ENCODE data around the gene RANGAP1. TPM values are rescaled to one million over a fixed set of nuclear protein-coding genes. Genes with fewer than 3 reads are reported as not detected.

RANGAP1 gene
- total and polyA plus RNA-seq, 2 of the 8 experiments (the other 6 are each of a cell fraction or from before 2014, with no cell fraction given), result 121 to 171 TPM

GRCh38 chr22:41222846-41223507 is 63.0 kb downstream of the RANGAP1 start:
- Histone ChIP-seq H3K23ac (ENCODE audit: insufficient read length) (no peak overlapping the region), H2BK12ac (ENCODE audit: low read depth, low read length) (no peak overlapping the region), H2AFZ (ENCODE audit: low read length) (no peak overlapping the region), H2BK5ac (ENCODE audit: low read depth, low read length) (peak overlapping the region; percentile 24; the same call in 1 of the 2 replicates), H3K27me3 (replicated peaks in 1 of 4; ENCODE audit: control insufficient read depth in 3 of 4, extremely low read depth in 1 of 4, insufficient read depth in 3 of 4, low read length in 3 of 4) (no peaks in the 10 kb centered on the region), H3K4me1 (replicated peaks in 1 of 4; ENCODE audit: control insufficient read depth in 3 of 4, insufficient read depth in 4 of 4, low read length in 3 of 4) (peaks cover 0 to under 1% (median 0%) of the 10 kb centered on the region in 4 experiments; a peak in 1 of 7 replicates), H2BK120ac (replicated peaks; ENCODE audit: low read depth, low read length) (no peak overlapping the region), H3K4ac (replicated peaks; ENCODE audit: insufficient read length, low read depth, low read length) (no peak overlapping the region), H3K79me2 (ENCODE audit: control insufficient read depth in 1 of 2, insufficient read depth in 2 of 2, low read length in 2 of 2) (no peaks in the 10 kb centered on the region), H4K8ac (ENCODE audit: extremely low read depth, insufficient read depth, low read length) (no peak overlapping the region), H3K56ac (replicated peaks; ENCODE audit: insufficient read length, low read depth, low read length) (no peak overlapping the region), H3K79me1 (ENCODE audit: low read depth, low read length) (no peaks in the 10 kb centered on the region), H2AK5ac (ENCODE audit: low read depth, low read length) (no peak overlapping the region), H3K9ac (replicated peaks in 1 of 4; ENCODE audit: extremely low read depth in 1 of 4, low read depth in 3 of 4, low read length in 3 of 4) (no peak overlapping the region), H4K5ac (ENCODE audit: insufficient read length, low read depth, low read length) (no peak overlapping the region), H4K20me1 (replicated peaks in 1 of 2; ENCODE audit: control insufficient read depth in 1 of 2, insufficient read depth in 2 of 2, low read length in 2 of 2) (peaks cover 0 to 9% of the 10 kb centered on the region in 2 experiments), H3K23me2 (ENCODE audit: low read depth, low read length) (no peaks in the 10 kb centered on the region), H3K27ac (ENCODE audit: low read depth, low read length) (no peak overlapping the region), H3K4me2 (ENCODE audit: insufficient read depth in 1 of 2, low read depth in 2 of 2, low read length in 2 of 2) (no peak overlapping the region), H3K9me3 (ENCODE audit: insufficient read depth in 2 of 2, low read depth in 1 of 2, low read length in 1 of 2) (no peaks in the 10 kb centered on the region), H2BK15ac (ENCODE audit: low read length) (no peak overlapping the region), H3K18ac (ENCODE audit: extremely low read depth, low read length) (no peak overlapping the region), H3K36me3 (ENCODE audit: control insufficient read depth in 2 of 4, insufficient read depth in 4 of 4, low read length in 3 of 4) (peaks cover 13 to 36% (median 31%) of the 10 kb centered on the region in 4 experiments; a peak in 7 of 8 replicates), H3K14ac (ENCODE audit: insufficient read length) (no peak overlapping the region), H3K4me3 (ENCODE audit: extremely low read depth in 1 of 4, insufficient read depth in 2 of 4, low read depth in 3 of 4, low read length in 4 of 4) (no peak overlapping the region), H2BK20ac (ENCODE audit: low read length) (no peak overlapping the region), H4K91ac (replicated peaks; ENCODE audit: insufficient read length, low read length) (no peak overlapping the region)
- DNase-seq (ENCODE audit: low read depth in 1 of 2, low spot score in 2 of 2) (no peak), FAIRE-seq (no peak)
- CTCF ChIA-PET (ENCODE audit: partially characterized antibody), result interaction anchor here (0.6 to 1.0 kb wide), 2 partner anchors 23 to 36 kb away, joined by 3 to 4 read pairs; no protein-coding TSS in a partner anchor
- 93% methylated on average over 9 of the region's 9 CpGs; no CpG with 5 or more reads in 1 of the 2 experiments for WGBS, 2 experiments (ENCODE audit: extremely low coverage in 1 of 2, insufficient coverage in 1 of 2, insufficient read length in 1 of 2, insufficient replicate concordance in 2 of 2, low coverage in 1 of 2, low lambda C conversion rate in 2 of 2, missing lambda C conversion rate in 1 of 2)
- POLR2A ChIA-PET (ENCODE audit: partially characterized antibody), result interaction anchor here (0.5 to 3.0 kb wide), 6 partner anchors 11 to 400 kb away, joined by 3 to 11 read pairs (median 5); no protein-coding TSS in a partner anchor
- TF ChIP-seq GTF2F1 (IDR thresholded peaks at IDR 0.05; ENCODE audit: borderline replicate concordance, low read depth, low read length) (no peak), ZNF274 (IDR thresholded peaks at IDR 0.05; ENCODE audit: borderline replicate concordance, extremely low read depth, low read length) (no peak), BRCA1 (IDR thresholded peaks at IDR 0.05; ENCODE audit: low read depth, low read length) (no peak), SIX5 (IDR thresholded peaks at IDR 0.05; ENCODE audit: low read depth, low read length) (no peak), CBX5 (IDR thresholded peaks at IDR 0.05; ENCODE audit: low read depth, low read length) (no peak), TEAD4 (IDR thresholded peaks at IDR 0.05; ENCODE audit: low read depth, low read length) (no peak), ATF3 (IDR thresholded peaks at IDR 0.05; ENCODE audit: insufficient read depth, low read depth, low read length) (no peak), GABPA (IDR thresholded peaks at IDR 0.05; ENCODE audit: borderline replicate concordance, insufficient read depth, low read length) (no peak), RAD21 (IDR thresholded peaks at IDR 0.05 in 1 of 2, conservative IDR thresholded peaks at IDR 0.05 in 1 of 2; ENCODE audit: low read depth in 2 of 2, low read length in 2 of 2) (no peak), TBP (IDR thresholded peaks at IDR 0.05; ENCODE audit: low read depth, low read length) (no peak), HDAC6 (IDR thresholded peaks at IDR 0.05; ENCODE audit: low read depth, low read length) (no peak), POLR2A (IDR thresholded peaks at IDR 0.05; ENCODE audit: control extremely low read depth in 1 of 2, low read depth in 2 of 2, low read length in 2 of 2) (no peak), JUND (IDR thresholded peaks at IDR 0.05; ENCODE audit: low read length) (no peak)
